SKM-1 treated with dmso at 0.1 percent for 144 hours (cell line): ENCODE results near the gene CLPSL2.

ENCODE experiments used
- DNase-seq: peaks from one replicate; lab custom pipeline; 2025; ENCODE audit not compliant: unreplicated experiment; lab: John Stamatoyannopoulos, UW

Gene CLPSL2

GRCh38 chr6:35746516-35746915 lies 29.9 kb upstream of the CLPSL2 start:
- DNase-seq = no peak

GRCh38 chr6:35747877-35748276 lies 28.5 kb upstream of the CLPSL2 start:
- DNase-seq = no peak

GRCh38 chr6:35750557-35750956 lies 25.8 kb upstream of the CLPSL2 start:
- DNase-seq = no peak

GRCh38 chr6:35751594-35751993 lies 24.8 kb upstream of the CLPSL2 start:
- DNase-seq = no peak

GRCh38 chr6:35752330-35752729 lies 24.1 kb upstream of the CLPSL2 start:
- DNase-seq = no peak

GRCh38 chr6:35754452-35755277 lies 21.7 kb upstream of the CLPSL2 start:
- DNase-seq = no peak

GRCh38 chr6:35755278-35755924 lies 21.0 kb upstream of the CLPSL2 start:
- no peak for DNase-seq

- DNase-seq = peak; percentile 69
Measured at GRCh38 chr6:35757456-35758123, 18.8 kb upstream of the CLPSL2 start.

GRCh38 chr6:35759426-35759825 lies 17.0 kb upstream of the CLPSL2 start:
- DNase-seq = no peak

- DNase-seq = no peak
Measured at GRCh38 chr6:35765739-35766138, 10.7 kb upstream of the CLPSL2 start.

GRCh38 chr6:35769211-35769610 lies 7.2 kb upstream of the CLPSL2 start:
- no peak for DNase-seq

GRCh38 chr6:35771343-35771627 lies 5.1 kb upstream of the CLPSL2 start:
- DNase-seq = no peak

GRCh38 chr6:35774116-35774794 lies 2.1 kb upstream of the CLPSL2 start:
- no peak for DNase-seq

- no peak for DNase-seq
Measured at GRCh38 chr6:35775031-35775430, 1.4 kb upstream of the CLPSL2 start.

- no peak for DNase-seq
Measured at GRCh38 chr6:35777356-35778102, 1.1 kb downstream of the CLPSL2 start.

GRCh38 chr6:35778437-35778836 lies 2.0 kb downstream of the CLPSL2 start:
- DNase-seq = no peak

- DNase-seq = no peak
Measured at GRCh38 chr6:35780719-35781118, 4.3 kb downstream of the CLPSL2 start, which contains the start of gene CLPSL1. Gene CLPSL1, plus strand, starts transcription at chr6:35781019. Its CDS starts 92 bp downstream, at chr6:35781111.

- no peak for DNase-seq
Measured at GRCh38 chr6:35781290-35781689, 4.9 kb downstream of the CLPSL2 start.

- no peak for DNase-seq
Measured at GRCh38 chr6:35782424-35782823, 6.0 kb downstream of the CLPSL2 start.

- DNase-seq = no peak
Measured at GRCh38 chr6:35784200-35784599, 7.8 kb downstream of the CLPSL2 start.

GRCh38 chr6:35786272-35786671 lies 9.9 kb downstream of the CLPSL2 start:
- no peak for DNase-seq
